HepG2 (cell line): ENCODE results near the gene SSBP4. TPM values are rescaled to one million over a fixed set of nuclear protein-coding genes. Genes with fewer than 3 reads are reported as not detected.

Source experiments
- AGO2 ChIP-seq: fragments of 200-400 bp; formaldehyde crosslinking; optimal IDR thresholded peaks from 2 replicates; pipeline ENCODE3; 2017; ENCODE audit warnings: mild to moderate bottlenecking, low read depth, low read length, moderate library complexity
- ARID3A ChIP-seq: IDR thresholded peaks from 2 replicates; pipeline ENCODE4 v1.6.1; 2012; ENCODE audit warnings: low read depth, low read length, improper control_type of control experiment
- ATF7-NPFF ChIP-seq: sonication (generic); formaldehyde crosslinking; IDR thresholded peaks from 2 replicates; pipeline ENCODE4 v1.8.1; 2023; ENCODE audit warnings: mild to moderate bottlenecking, low read depth, missing genetic modification reagents, moderate library complexity
- DMTF1 ChIP-seq: sonication (generic); formaldehyde crosslinking; IDR thresholded peaks from 2 replicates; pipeline ENCODE4 v1.4.0; 2020; ENCODE audit warnings: mild to moderate bottlenecking, missing genetic modification reagents
- HMG20B ChIP-seq: conservative IDR thresholded peaks from 2 replicates; pipeline ENCODE4 v1.6.1; 2016; ENCODE audit warnings: missing genetic modification reagents, missing compliant biosample characterization
- MAZ ChIP-seq, 2 experiments: sonication (generic) in 1 of 2; formaldehyde crosslinking in 1 of 2; IDR thresholded peaks; 2 replicates each; pipeline versions ENCODE4 v1.5.0 to v1.6.1; 2012 to 2020; ENCODE audit warnings: low read depth in 2 of 2, mild to moderate bottlenecking in 2 of 2, borderline replicate concordance in 1 of 2, improper control_type of control experiment in 1 of 2, low read length in 1 of 2, missing genetic modification reagents in 1 of 2, moderate library complexity in 1 of 2
- NFIC ChIP-seq: IDR thresholded peaks from 2 replicates; pipeline ENCODE4 v1.6.1; 2012; ENCODE audit warnings: mild to moderate bottlenecking, low read length, inconsistent platforms
- NFRKB ChIP-seq: fragments of 450-650 bp; IDR thresholded peaks from 2 replicates; pipeline ENCODE4 v1.6.1; 2017
- RXRB ChIP-seq: IDR thresholded peaks from 2 replicates; pipeline ENCODE4 v1.6.1; 2016; ENCODE audit warnings: borderline replicate concordance, missing genetic modification reagents, missing compliant biosample characterization
- SIX4 ChIP-seq: sonication (generic); formaldehyde crosslinking; IDR thresholded peaks from 2 replicates; pipeline ENCODE4 v1.4.0; 2020; ENCODE audit warnings: missing genetic modification reagents
- THAP7 ChIP-seq: sonication (generic); formaldehyde crosslinking; IDR thresholded peaks from 2 replicates; pipeline ENCODE4 v1.8.1; 2023; ENCODE audit warnings: mild to moderate bottlenecking, missing genetic modification reagents
- ZBTB25 ChIP-seq: IDR thresholded peaks from 2 replicates; pipeline ENCODE4 v1.6.1; 2018; ENCODE audit warnings: missing genetic modification reagents
- ZFP41 ChIP-seq: sonication (generic); formaldehyde crosslinking; IDR thresholded peaks from 2 replicates; pipeline ENCODE4 v1.4.0; 2020; ENCODE audit warnings: mild to moderate bottlenecking, missing genetic modification reagents, borderline replicate concordance
- ZNF562 ChIP-seq: sonication (generic); formaldehyde crosslinking; IDR thresholded peaks from 2 replicates; pipeline ENCODE4 v1.8.0; 2022; ENCODE audit warnings: missing genetic modification reagents, borderline replicate concordance
- ZNF576 ChIP-seq: sonication (generic); formaldehyde crosslinking; IDR thresholded peaks from 2 replicates; pipeline ENCODE4 v1.4.0; 2020; ENCODE audit warnings: mild to moderate bottlenecking, missing genetic modification reagents
- ZXDC ChIP-seq: sonication (generic); formaldehyde crosslinking; IDR thresholded peaks from 2 replicates; pipeline ENCODE4 v1.5.0; 2020; ENCODE audit warnings: mild to moderate bottlenecking, missing genetic modification reagents
- polyA plus RNA-seq, 8 experiments: library from polyadenylated mRNA; depleted of rRNA in 3 of 8; stranded (reverse) in 7 of 8; unstranded in 1 of 8; fragments of >200 nt; fragmentation: Illumina TruSeq in 4 of 8; extraction: Trizol in 4 of 8; gene quantifications; 2 replicates each; pipeline versions ENCODE4 v1.2.1 to v1.2.3, GENCODE V29; 2011 to 2016; ENCODE audit warnings: low read depth in 4 of 8, missing spikeins in 1 of 8, mixed read lengths in 1 of 8; ENCODE audit not compliant: insufficient read depth in 1 of 8
- total RNA-seq, 5 experiments: library from RNA; depleted of rRNA; stranded (reverse); fragments of >200 nt; fragmentation: Illumina TruSeq; extraction: Trizol; gene quantifications; 2 replicates each; pipeline ENCODE4 v1.2.3, GENCODE V29; 2016; ENCODE audit warnings: low read depth in 1 of 5

Gene SSBP4
- total and polyA plus RNA-seq, 2 of the 13 experiments (the other 11 are each of a cell fraction or from before 2014, with no cell fraction given), result 20.8 to 39.5 TPM

- TF ChIP-seq MAZ (IDR thresholded peaks at IDR 0.05; ENCODE audit: borderline replicate concordance, low read depth, low read length) (peak; percentile 19; the same call in 1 of the 2 replicates), MAZ (CRISPR knock-in tag; IDR thresholded peaks at IDR 0.05; ENCODE audit: low read depth) (peak; percentile 79), NFRKB (no peak), RXRB (peak; percentile 74; the same call in 1 of the 2 replicates), ZNF562 (CRISPR knock-in tag) (0 out of 2 replicates have a peak, but pooled peaks have one; percentile 55), ZNF576 (CRISPR knock-in tag) (peak; percentile 61; the same call in 1 of the 2 replicates), ARID3A (no peak), DMTF1 (CRISPR knock-in tag) (no peak), ZFP41 (CRISPR knock-in tag) (no peak), ATF7-NPFF (CRISPR knock-in tag) (peak; percentile 93; the same call in 1 of the 2 replicates), ZBTB25 (CRISPR knock-in tag) (no peak), NFIC (no peak), AGO2 (peak; percentile 99), ZXDC (CRISPR knock-in tag) (peak; percentile 83), SIX4 (no peak), HMG20B (CRISPR knock-in tag) (no peak), THAP7 (CRISPR knock-in tag) (0 out of 2 replicates have a peak, but pooled peaks have one; percentile 84)
Observed at GRCh38 chr19:18388100-18388959, 30.9 kb upstream of the SSBP4 start (continued).
